GM21825 (cell line): ENCODE measurements around the gene DYNC2LI1.
"Not testable (repeated sequence)": the region's sequence is repeated elsewhere in the genome, so short reads cannot be mapped to it uniquely, and the experiment has no call there.

Experiments used
- ATAC-seq: cut with Tn5 transposase; IDR thresholded peaks from one replicate; pipeline ENCODE4 v1.9.1; 2021; ENCODE audit warnings: mild to moderate bottlenecking, moderate library complexity; ENCODE audit not compliant: unreplicated experiment

The DYNC2LI1 gene

GRCh38 chr2:43773876-43774613, at the start of gene DYNC2LI1:
TSS of gene DYNC2LI1 (plus strand) at chr2:43774039. CDS start at chr2:43774139, 100 bp downstream.
- peak; percentile 98 for ATAC-seq

- ATAC-seq: no peak
Observed at GRCh38 chr2:43724728-43725526, 48.9 kb upstream of the DYNC2LI1 start.

- no peak for ATAC-seq
Observed at GRCh38 chr2:43725711-43726246, 48.1 kb upstream of the DYNC2LI1 start.

GRCh38 chr2:43726961-43727633, 46.7 kb upstream of the DYNC2LI1 start:
- ATAC-seq: not testable (repeated sequence)

- ATAC-seq: no peak
Observed at GRCh38 chr2:43727634-43728014, 46.2 kb upstream of the DYNC2LI1 start.

GRCh38 chr2:43729491-43730174, 44.2 kb upstream of the DYNC2LI1 start:
- ATAC-seq: no peak

- no peak for ATAC-seq
Observed at GRCh38 chr2:43731211-43731610, 42.6 kb upstream of the DYNC2LI1 start.

GRCh38 chr2:43736637-43737036, 37.2 kb upstream of the DYNC2LI1 start:
- ATAC-seq: no peak

- ATAC-seq: no peak
Observed at GRCh38 chr2:43737097-43737854, 36.6 kb upstream of the DYNC2LI1 start.

- no peak for ATAC-seq
Observed at GRCh38 chr2:43737855-43738254, 36.0 kb upstream of the DYNC2LI1 start.

- ATAC-seq: no peak
Observed at GRCh38 chr2:43738257-43738656, 35.6 kb upstream of the DYNC2LI1 start.

- ATAC-seq: no peak
Observed at GRCh38 chr2:43743706-43744105, 30.1 kb upstream of the DYNC2LI1 start.

GRCh38 chr2:43745457-43745856, 28.4 kb upstream of the DYNC2LI1 start:
- no peak for ATAC-seq

- no peak for ATAC-seq
Observed at GRCh38 chr2:43748333-43748732, 25.5 kb upstream of the DYNC2LI1 start.

- no peak for ATAC-seq
Observed at GRCh38 chr2:43749583-43749982, 24.3 kb upstream of the DYNC2LI1 start.

GRCh38 chr2:43751476-43751990, 22.3 kb upstream of the DYNC2LI1 start:
- no peak for ATAC-seq

GRCh38 chr2:43752302-43752701, 21.5 kb upstream of the DYNC2LI1 start:
- no peak for ATAC-seq

GRCh38 chr2:43754180-43754579, 19.7 kb upstream of the DYNC2LI1 start:
- no peak for ATAC-seq

- ATAC-seq: no peak
Observed at GRCh38 chr2:43758739-43759138, 15.1 kb upstream of the DYNC2LI1 start.

- no peak for ATAC-seq
Observed at GRCh38 chr2:43759195-43759594, 14.6 kb upstream of the DYNC2LI1 start.
